ENCODE results near the gene SNX8. TPM values are rescaled to one million over a fixed set of nuclear protein-coding genes. Genes with fewer than 3 reads are reported as not detected.
A peak's percentile ranks its signal among the peaks of the same experiment; 100 is the strongest.

SNX8 gene
- total RNA-seq, 1 donor from 2014 or later: 25.9 TPM

DNA sequence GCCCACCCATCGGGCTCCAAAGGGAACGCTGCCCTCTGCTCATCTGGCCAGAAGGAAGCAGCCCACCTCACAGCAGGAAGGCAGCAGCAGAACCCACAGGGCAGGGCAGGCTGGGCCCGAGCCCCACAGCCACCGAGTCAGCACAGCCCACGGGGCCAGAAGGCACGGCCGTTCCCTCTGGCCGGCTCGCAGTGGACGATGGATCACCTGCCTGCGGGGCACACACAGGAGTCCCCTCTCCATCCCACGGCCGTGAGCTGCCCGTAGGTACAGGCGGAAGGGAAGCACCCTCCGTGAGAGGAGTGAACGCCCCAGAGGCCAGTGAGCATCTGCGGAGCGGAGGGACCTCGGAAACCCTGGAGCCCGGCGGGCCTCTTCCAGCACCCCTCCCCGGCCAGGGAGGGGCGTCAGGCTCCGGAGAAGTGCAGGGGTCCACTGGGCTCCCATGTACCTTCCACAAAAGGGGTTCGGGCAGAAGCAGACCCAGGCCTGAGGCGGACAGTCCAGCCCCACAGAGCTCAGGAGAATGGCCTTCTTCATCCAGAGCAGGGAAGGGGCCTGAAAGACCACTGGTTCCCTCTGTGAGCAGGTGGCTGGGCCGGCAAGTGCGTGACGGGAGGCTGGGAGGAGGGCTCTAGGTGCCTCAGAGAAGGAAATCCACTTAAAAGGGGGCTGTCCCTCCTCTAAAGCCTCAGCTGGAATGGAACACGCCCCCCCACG is 60.6 kb downstream of the SNX8 start:
- no peak for DNase-seq (ENCODE audit: low spot score)
- intact Hi-C loops (cut with DNase I): no loop called here
- ATAC-seq: no peak

DNA sequence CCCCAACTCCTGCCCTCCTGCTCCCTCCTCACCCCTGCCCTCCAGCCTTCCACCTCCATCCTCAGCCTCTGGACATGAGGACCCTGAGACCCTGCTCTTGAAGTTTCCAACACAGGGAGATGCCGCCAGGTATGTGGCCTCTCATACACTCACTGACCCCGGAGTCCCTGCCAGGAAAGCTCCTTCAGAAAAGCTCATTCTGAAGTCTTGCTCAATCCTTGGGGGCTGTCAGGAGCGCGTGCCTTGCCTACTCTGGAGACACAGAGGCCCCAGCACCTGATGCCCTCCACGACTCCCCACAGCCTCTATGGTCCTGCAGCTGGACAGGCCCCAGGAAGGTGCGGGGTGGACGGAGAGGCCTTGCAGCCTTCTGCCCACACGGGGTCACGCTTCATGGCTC is 61.2 kb downstream of the SNX8 start:
- intact Hi-C loops (cut with DNase I): no loop called here
- no peak for ATAC-seq
- DNase-seq (ENCODE audit: low spot score): no peak

DNA sequence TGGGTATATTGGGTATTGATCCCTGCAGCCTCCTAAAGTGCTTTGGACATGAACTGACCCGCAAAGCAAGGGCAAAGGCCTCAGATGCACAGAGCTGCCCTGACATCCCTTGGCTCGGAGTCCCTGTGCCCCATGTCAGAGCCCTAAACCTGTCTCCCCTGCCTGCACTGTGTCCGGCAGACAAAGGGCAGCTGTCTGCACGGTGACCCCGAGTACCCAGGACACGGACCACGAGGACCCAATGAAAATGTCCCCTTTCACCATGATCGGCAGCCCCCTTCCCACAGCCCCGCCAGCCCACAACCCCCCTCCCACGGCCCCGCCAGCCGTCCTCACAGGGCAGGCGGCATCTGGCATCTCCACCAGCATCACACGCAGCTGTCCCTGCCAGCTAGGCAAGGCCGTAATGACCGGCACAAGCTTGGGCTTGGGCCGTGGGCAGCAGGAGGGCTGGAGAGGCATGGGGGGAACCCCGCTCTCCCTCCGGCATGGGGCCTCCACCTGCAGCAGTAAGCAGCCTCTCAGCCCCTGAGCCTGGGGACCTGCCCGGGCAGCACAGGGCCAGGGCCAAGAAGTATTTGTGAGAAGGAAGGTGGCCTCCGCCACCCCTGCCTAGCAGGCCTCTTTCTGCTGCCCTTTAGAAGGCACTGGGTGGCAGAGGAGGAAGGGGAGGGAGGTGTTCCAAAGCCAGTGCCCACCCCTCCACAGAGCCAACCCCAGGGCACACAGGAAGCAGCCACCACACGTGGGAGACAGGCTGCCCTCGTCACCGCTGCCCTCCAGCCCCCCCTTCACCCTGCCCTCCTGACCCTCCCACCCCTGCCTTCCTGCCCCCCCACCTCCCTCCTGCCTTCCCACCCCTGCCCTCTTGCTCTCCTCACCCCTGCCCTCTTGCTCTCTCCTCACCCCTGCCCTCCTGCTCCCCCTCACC is 62.1 kb downstream of the SNX8 start:
- no peak for ATAC-seq
- DNase-seq (ENCODE audit: low spot score): peak; percentile 53
- intact Hi-C loops (cut with DNase I): no loop called here

DNA sequence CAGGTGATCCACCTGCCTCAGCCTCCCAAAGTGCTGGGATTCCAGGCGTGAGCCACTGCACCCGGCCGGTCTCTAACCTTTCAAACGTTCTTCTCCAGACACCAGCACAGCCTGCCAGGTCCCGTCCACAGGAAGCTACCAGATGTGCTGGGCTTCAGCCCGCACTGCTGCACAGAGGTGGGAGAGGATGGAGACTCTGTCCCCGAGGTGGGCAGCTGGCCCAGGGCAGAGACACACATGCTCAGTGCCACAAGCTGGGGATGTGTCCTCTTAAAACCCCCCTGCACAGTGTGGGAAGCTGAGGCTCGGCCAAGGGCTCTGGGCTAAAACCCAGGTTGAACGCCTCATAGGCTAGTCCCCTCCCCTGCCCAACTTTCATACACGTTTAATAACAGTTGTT is 62.9 kb downstream of the SNX8 start:
- ATAC-seq (no peak), DNase-seq (ENCODE audit: low spot score) (no peak)
- intact Hi-C loops (cut with DNase I): no loop called here

DNA sequence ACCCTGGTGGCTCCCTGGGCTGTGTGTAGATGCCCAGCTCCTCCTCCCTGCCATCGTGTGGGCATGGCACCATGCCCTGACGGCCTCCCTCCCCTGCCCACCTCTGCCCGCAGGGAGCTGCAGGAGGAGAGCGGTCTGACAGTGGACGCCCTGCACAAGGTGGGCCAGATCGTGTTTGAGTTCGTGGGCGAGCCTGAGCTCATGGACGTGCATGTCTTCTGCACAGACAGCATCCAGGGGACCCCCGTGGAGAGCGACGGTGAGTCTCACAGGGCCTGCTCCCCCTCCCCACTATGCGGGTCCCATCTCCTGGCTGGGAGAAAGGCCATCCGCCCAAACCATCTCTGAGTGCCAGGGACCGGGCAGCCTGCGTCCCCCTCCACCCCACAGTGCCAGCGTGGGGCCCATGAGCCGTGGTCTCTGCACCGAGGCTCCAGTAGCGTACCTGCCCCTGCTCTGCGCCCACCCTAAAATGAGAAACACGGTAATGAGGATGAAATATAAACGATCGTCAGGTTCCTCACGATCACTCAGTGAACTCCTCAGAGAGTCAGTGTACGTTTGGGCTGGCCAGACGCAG is 64.4 kb downstream of the SNX8 start:
- DNase-seq (ENCODE audit: low spot score) (peak; percentile 59), ATAC-seq (no peak)
- intact Hi-C loops (cut with DNase I): loop anchor here (5.0 kb wide), 1 partner anchor 1987 kb away; no protein-coding TSS in a partner anchor

DNA sequence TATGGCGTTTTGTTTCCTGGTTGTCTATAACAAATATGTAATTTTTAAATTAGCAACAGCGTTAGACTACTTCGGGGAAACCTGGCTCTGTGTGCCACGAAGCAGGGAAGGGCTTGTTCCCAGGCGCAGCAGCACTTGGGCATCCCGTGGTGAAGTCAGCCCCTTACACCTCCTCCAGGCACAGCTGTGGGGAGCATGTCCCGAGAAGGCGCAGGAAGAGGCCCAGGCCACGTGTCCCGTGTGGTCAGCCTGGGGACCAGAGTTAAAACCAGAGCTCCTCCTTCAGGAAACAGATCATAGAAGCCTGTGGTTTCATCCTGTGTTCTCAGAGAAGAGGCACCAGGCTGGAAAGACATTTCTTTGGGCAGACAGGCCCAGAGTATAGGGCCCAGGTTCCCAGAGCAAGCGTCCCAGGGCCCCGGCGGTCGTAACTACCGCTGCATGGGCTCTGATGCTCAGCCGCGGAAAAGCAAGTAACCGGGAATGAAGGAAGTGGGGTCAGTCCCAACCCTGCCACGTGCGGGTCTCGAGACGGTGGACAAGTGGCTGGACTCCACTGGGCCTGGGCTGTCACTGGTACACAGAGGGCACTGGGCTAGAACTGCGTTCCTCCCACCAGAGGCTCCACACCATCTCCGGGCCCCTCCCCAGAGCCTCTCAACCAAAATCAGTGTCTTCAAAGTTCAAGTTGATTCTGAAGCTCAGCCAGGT is 65.1 kb downstream of the SNX8 start:
- ATAC-seq (peak; percentile 94), DNase-seq (ENCODE audit: low spot score) (peak; percentile 86)
- intact Hi-C loops (cut with DNase I): loop anchor here (5.0 kb wide), 1 partner anchor 1988 kb away; no protein-coding TSS in a partner anchor

DNA sequence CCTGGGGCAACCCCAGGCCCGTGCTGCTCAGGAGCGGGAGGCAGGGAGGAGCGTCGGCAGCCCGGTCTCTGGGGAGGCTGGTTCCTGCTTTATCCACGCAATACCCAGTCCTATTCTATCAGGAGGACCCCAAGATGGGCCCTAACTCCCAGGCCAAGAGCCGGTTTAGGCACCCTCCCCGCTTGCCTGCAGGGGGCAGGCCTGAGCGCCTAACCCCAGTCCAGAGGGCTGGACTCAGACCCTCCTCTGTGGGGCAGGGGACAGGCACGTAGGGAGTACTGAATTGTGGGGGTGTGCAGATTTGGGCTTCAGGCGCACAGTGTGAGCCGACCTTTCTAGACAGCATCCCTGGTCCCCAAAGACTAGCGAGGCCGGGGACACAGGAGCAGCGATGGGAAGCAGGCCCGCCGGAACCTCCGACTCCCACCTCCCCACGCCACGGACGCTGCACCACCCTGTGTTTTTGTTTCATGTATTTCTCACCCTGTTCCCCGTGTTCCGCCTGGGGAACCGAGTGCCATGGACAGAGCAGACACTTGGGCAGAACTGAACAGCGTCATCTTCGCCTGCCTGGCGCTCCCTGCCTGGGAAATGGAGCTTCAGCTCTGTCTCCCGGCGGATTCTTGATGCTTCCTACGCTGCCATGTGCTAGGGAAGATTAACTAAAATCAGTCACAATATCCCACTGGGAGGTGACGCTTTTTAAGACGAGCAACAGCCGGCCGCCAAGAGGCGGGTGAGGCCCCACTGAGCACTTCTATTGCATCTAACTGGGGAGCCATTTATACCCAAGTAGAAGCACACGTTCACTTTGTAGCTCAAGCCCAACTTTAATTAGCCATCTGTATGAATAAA is 66.9 kb downstream of the SNX8 start:
- intact Hi-C loops (cut with DNase I): loop anchor here (5.0 kb wide), 1 partner anchor 1990 kb away; no protein-coding TSS in a partner anchor
- DNase-seq (ENCODE audit: low spot score) (no peak), ATAC-seq (no peak)

DNA sequence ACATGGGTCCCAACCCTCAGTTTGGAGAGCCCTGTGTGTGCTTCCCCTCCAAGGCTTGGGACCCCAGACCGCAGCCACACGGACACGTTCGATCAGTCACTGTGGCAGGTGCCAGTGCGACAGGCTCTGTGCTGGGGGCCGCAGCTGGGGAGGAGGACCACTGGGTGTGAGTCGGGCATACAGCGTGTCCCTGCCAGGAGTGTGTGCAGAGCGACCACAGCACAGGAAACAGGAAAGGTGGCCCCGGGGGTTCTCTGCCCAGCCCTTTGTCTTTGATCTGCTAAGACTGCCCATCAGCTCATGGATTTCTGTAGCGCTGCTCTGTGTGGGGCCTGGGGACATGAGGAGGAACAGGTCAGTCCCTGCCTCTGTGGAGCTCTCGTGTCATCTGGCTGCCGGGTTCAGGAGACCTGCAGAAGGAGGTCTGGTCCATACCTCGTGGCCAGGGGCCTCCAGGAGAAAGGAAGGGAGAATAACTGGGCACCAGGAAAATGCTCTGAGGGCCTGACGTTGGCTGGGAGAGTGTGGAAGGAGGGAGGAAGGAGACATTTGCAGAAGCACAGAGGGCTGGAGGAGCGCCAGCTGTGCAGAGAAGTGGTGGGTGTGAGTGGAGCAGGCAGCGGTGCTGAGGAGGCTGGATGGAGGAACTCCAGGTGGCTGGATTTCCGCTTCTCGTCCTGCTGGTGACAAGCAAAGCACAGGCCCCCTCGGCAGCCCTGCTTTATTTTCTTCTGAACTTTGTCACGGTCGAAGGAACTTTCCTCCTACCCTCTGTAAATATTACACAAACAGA is 68.2 kb downstream of the SNX8 start:
- ATAC-seq (no peak), DNase-seq (ENCODE audit: low spot score) (no peak)
- intact Hi-C loops (cut with DNase I): loop anchor here (5.0 kb wide), 1 partner anchor 1991 kb away; no protein-coding TSS in a partner anchor

DNA sequence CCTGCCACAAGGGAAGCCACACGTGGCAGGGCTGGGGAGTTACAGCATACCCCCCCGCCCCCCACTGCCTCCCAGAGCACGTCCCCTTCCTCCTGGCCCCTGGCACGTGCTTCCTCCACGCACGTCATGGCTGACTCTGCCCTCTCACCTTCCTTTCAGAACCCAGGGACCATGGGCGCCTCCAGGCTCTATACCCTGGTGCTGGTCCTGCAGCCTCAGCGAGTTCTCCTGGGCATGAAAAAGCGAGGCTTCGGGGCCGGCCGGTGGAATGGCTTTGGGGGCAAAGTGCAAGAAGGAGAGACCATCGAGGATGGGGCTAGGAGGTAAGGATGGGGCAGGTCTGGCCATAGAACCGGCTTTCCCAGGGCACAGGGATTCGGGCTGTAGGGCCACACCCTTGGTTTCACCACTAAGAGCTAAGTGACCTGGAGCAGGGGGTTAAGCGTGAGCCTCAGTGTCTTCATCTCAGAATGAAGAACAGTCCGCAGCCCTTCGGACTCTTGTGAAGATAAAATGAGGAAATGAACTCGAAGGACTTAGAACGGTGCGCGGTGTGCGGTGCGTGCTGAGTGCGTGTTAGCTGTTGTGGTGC is 69.7 kb downstream of the SNX8 start:
- intact Hi-C loops (cut with DNase I): no loop called here
- no peak for ATAC-seq
- DNase-seq (ENCODE audit: low spot score): no peak

DNA sequence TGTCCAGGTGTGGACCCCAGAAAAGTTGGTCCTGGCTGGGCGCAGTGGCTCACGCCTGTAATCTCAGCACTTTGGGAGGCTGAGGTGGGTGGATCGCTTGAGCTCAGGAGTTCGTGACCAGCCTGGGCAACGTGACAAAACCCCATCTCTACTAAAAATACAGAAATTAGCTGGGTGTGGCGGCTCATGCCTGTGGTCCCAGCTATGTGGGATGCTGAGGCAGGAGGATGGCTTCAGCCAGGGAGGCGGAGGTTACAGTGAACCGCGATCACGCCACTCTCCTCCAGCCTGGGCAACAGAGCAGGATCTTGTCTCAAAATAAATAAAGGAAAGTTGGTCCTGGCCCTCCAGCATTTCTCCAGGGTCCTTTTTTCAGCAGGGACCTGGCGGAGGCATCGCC is 70.8 kb downstream of the SNX8 start:
- intact Hi-C loops (cut with DNase I): no loop called here
- ATAC-seq (no peak), DNase-seq (ENCODE audit: low spot score) (no peak)

DNA sequence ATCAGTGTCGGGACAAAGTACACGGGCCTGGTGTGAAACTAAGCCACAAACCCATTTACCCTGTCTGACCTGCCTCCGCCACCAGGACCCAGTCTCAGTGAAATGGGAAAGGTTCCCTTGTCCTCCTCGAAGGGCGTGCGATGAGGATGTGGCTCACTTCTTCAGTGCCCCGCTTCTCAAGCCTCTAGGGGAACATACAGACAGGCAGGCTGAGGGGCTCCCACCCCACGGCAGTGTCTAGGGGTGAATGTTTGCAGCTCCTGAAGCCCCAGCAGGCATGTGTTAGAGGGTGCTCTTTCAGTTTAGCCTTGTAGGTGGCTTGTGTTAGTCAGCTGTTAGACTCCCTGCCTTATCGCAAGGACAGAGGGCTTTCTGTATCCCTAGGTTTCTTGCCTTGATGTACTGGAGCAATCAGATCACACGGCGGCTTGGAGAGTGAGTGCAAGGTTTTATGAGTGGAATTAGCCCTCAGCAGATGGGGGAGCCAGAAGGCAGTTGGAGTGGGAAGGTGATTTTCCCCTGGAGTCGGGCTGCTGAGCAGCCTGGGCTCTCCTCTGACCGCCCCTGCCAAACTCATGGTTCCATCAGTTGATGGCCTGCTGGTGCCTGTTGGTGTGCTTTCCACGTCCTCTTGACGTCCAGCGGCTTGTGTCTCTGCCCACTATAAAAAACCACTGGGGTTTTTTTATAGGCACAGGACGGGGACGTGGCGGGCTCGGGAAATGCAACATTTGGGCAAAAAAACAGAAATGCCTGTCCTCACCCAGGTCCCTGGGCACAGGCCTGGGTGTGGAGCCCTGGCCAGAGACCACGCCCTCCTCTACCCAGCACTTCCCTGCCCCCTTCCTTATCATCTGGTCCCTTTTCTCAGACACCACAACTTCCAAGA is 71.5 kb downstream of the SNX8 start:
- DNase-seq (ENCODE audit: low spot score): no peak
- intact Hi-C loops (cut with DNase I): no loop called here
- ATAC-seq: peak; percentile 16

DNA sequence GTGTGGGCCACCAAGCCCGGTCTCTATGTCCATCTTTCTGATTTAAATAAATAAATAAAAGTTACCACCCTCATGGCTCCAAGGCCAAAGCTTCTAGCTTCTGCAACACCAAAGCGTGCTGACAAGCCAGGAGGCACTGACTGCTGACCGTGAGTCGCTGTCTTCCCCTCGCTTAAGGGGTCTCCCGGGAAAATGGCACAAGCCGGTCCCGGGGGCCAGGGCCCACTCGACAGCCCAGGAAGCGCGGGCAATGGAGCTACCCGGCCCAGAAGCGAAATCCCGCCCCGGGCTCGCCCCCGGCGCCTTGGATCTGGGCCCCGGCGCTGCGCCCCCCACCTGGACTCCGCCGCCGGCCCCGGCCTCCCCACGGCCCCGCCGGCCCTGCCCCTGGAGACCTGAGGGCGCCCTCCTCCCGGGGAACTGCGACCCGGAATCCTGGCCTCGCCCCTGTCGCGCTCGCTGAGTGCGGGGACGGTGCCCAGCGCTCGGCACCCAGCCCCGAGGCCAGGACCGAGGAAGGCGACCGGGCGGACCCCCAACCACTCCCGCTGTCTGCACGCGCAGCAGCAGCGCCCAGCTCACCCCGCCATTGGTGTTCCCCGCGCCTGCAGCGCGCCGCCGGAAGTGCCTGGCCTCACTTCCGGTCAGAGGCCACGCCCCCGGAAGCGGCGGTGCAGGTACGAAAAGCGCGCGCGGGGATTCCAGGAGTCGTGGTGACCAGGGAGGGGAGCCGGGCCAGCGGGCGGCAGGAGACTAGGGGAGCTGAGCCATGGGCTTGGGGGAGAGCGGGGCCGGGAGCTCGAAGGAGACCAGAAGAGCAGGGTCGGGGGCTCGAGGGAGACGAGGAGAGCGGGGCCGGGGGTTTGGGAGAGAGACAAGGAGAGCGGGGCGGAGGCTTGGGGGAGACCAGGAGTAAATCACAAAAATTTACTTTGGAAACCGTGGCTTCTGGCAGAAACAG is 72.4 kb downstream of the SNX8 start, which contains the start of the genes MRM2 and NUDT1:
MRM2 (minus strand) TSS at position 626 of the 961 bp plus-strand sequence; CDS start at position 590, 36 bp downstream.
NUDT1 (plus strand) TSS at position 647 of the 961 bp plus-strand sequence. CDS start 2,349 bp downstream, outside the sequence.
- intact Hi-C loops (cut with DNase I): no loop called here
- ATAC-seq: peak; percentile 92
- DNase-seq (ENCODE audit: low spot score): peak; percentile 89

DNA sequence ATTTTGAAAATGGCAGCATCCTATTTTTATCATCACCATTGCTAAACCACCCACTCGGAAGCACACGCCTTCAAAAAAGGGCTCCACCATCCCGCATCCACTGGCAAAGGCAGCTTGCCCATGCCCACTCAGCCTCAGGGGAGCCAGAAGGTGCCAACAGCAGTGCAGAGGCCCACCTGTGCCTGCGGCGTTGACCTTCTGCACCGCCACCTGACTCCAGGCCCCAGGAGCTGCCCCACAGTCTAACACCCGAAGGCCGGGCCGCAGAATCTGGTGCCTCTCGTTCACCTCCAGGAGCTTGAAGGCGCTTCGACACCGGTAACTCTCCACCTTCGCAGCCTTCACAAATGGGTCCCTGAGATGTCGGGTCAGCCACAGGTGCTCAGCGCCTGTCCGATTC is 75.0 kb downstream of the SNX8 start:
- intact Hi-C loops (cut with DNase I): no loop called here
- DNase-seq (ENCODE audit: low spot score): no peak
- ATAC-seq: no peak

DNA sequence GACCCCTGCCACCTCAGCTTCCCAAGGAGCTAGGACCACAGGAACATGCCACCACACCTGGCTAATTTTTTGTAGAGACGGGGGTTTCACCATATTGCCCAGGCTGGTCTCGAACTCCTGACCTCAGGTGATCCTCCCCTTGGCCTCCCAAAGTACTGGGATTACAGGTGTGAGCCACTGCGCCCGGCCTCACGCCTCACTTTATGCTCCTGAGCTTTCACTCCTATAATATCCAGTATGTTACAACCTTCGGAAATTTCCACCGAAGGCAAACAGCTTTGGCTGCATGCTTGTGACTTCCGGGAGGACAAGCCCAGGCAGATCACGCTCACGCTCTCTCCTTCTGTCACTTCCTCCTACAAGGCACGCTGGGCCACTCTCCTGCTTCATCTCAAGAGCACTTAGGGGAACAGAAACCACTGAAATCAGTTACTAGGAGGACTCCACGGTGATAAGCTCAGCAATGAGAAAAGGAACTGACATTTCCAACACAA is 77.1 kb downstream of the SNX8 start:
- intact Hi-C loops (cut with DNase I): no loop called here
- DNase-seq (ENCODE audit: low spot score): no peak
- ATAC-seq: peak; percentile 47

DNA sequence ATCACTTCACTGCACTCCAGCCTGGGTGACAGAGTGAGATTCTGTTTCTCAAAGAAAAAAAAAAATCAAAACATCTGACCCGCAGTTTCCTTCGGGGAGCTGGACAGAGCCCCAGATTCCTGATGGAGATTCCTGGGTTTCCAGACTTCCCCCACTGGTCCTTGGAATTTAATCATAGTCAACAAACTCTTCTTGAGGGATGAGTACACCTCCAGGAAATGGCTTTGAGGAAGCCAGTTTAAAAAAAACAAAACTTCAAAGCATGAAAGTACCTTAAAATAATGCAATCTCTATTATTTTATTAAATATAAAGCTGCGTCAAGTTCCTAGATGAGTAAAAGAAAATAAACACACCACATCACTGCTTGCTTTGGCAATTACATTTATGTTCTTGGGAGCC is 80.3 kb downstream of the SNX8 start:
- no peak for DNase-seq (ENCODE audit: low spot score)
- intact Hi-C loops (cut with DNase I): no loop called here
- no peak for ATAC-seq
